IMR-90 (cell line): Measurements from ENCODE around the gene ADGRV1. TPM values are rescaled to one million over a fixed set of nuclear protein-coding genes. Genes with fewer than 3 reads are reported as not detected.

Experiments used
- ATAC-seq: fragments of 200-7000 bp; cut with Tn5 transposase; 2 replicates; pipeline ENCODE4 v1.9.1; 2020; ENCODE audit warnings: low read depth, mild to moderate bottlenecking, moderate library complexity
- BruUV-seq: library from RNA; stranded (reverse); fragments of 400-500 nt; replicated peaks from 2 replicates; lab custom pipeline; 2021; lab: Mats Ljungman, UMichigan
- CTCF ChIA-PET: fragments of 300-600 bp; formaldehyde crosslinking; extraction: SDS; loops from one replicate; lab custom pipeline; 2021; ENCODE audit warnings: antibody characterized with exemption; lab: Yijun Ruan, JAX
- POLR2A ChIA-PET: fragments of 300-600 bp; sonication (Branson Sonifier 250); formaldehyde crosslinking; loops from one replicate; lab custom pipeline; 2022; ENCODE audit warnings: antibody characterized with exemption; ENCODE audit not compliant: unreplicated experiment; lab: Charles Lee
- DNase-seq: peaks from one replicate; pipeline ENCODE4 v3.0.0; 2013
- H2AFZ ChIP-seq: replicated peaks from 2 replicates; pipeline ENCODE3; 2013; ENCODE audit warnings: low read length, mild to moderate bottlenecking; ENCODE audit not compliant: poor library complexity
- H2AK5ac ChIP-seq: 2 replicates; pipeline ENCODE4 v1.6.1; 2013; ENCODE audit warnings: low read depth, low read length, inconsistent platforms
- H2AK9ac ChIP-seq: replicated peaks from 2 replicates; pipeline ENCODE3; 2013; ENCODE audit warnings: mild to moderate bottlenecking, low read depth, low read length, moderate library complexity; ENCODE audit not compliant: poor library complexity
- H2BK120ac ChIP-seq: 2 replicates; pipeline ENCODE4 v1.6.1; 2013; ENCODE audit warnings: low read depth, low read length, inconsistent platforms
- H2BK15ac ChIP-seq: 3 replicates; pipeline ENCODE4 v1.6.1; 2013; ENCODE audit warnings: low read depth, low read length, inconsistent platforms
- H2BK20ac ChIP-seq: 2 replicates; pipeline ENCODE4 v1.6.1; 2013; ENCODE audit warnings: low read depth, mild to moderate bottlenecking, inconsistent platforms, low read length, moderate library complexity
- H2BK5ac ChIP-seq: 2 replicates; pipeline ENCODE4 v1.6.1; 2013; ENCODE audit warnings: mild to moderate bottlenecking, low read depth, low read length, inconsistent platforms; ENCODE audit not compliant: poor library complexity, severe bottlenecking
- H3K14ac ChIP-seq: replicated peaks from 2 replicates; pipeline ENCODE4 v1.6.1; 2013; ENCODE audit warnings: low read depth, low read length, inconsistent platforms
- H3K18ac ChIP-seq: 2 replicates; pipeline ENCODE4 v1.6.1; 2013; ENCODE audit warnings: low read depth, low read length, control low read depth
- H3K23ac ChIP-seq: 2 replicates; pipeline ENCODE4 v1.6.1; 2013; ENCODE audit warnings: low read depth, low read length, inconsistent platforms
- H3K27ac ChIP-seq: 2 replicates; pipeline ENCODE4 v1.5.1; 2013; ENCODE audit warnings: mild to moderate bottlenecking, control low read depth, low read length; ENCODE audit not compliant: insufficient read depth
- H3K27me3 ChIP-seq: 2 replicates; pipeline ENCODE4 v1.6.1; 2013; ENCODE audit warnings: low read length; ENCODE audit not compliant: control insufficient read depth, insufficient read depth
- H3K36me3 ChIP-seq: 2 replicates; pipeline ENCODE4 v1.6.1; 2013; ENCODE audit warnings: low read length, mixed read lengths; ENCODE audit not compliant: control insufficient read depth, insufficient read depth
- H3K4ac ChIP-seq: 2 replicates; pipeline ENCODE4 v1.6.1; 2013; ENCODE audit warnings: low read depth, low read length, inconsistent platforms
- H3K4me1 ChIP-seq: 2 replicates; pipeline ENCODE4 v1.6.1; 2013; ENCODE audit warnings: low read length, mixed read lengths; ENCODE audit not compliant: control insufficient read depth, insufficient read depth
- H3K4me2 ChIP-seq: 2 replicates; pipeline ENCODE4 v1.6.1; 2013; ENCODE audit warnings: low read depth, mild to moderate bottlenecking, control low read depth, low read length, moderate library complexity
- H3K4me3 ChIP-seq: 2 replicates; pipeline ENCODE4 v1.5.1; 2013; ENCODE audit warnings: low read depth, mild to moderate bottlenecking, control low read depth, low read length, moderate library complexity; ENCODE audit not compliant: insufficient read depth
- H3K56ac ChIP-seq: 2 replicates; pipeline ENCODE4 v1.6.1; 2013; ENCODE audit warnings: low read length, inconsistent platforms; ENCODE audit not compliant: insufficient read depth; ENCODE audit errors: extremely low read depth
- H3K79me1 ChIP-seq, 2 experiments: 2 replicates each; pipeline ENCODE4 v1.6.1; 2013; ENCODE audit warnings: low read length in 2 of 2, inconsistent platforms in 1 of 2, low read depth in 1 of 2
- H3K9ac ChIP-seq: 2 replicates; pipeline ENCODE4 v1.6.1; 2013; ENCODE audit warnings: low read depth, low read length, control low read depth
- H3K9me1 ChIP-seq: 2 replicates; pipeline ENCODE4 v1.6.1; 2013; ENCODE audit warnings: low read length, inconsistent platforms; ENCODE audit not compliant: insufficient read depth
- H3K9me3 ChIP-seq: 2 replicates; pipeline ENCODE4 v1.6.1; 2013; ENCODE audit warnings: low read length; ENCODE audit not compliant: control insufficient read depth, insufficient read depth
- H4K20me1 ChIP-seq: 2 replicates; pipeline ENCODE4 v1.6.1; 2013; ENCODE audit warnings: low read length, inconsistent platforms; ENCODE audit not compliant: insufficient read depth
- H4K5ac ChIP-seq: 2 replicates; pipeline ENCODE4 v1.6.1; 2013; ENCODE audit warnings: mild to moderate bottlenecking, low read depth, low read length, control low read depth
- H4K8ac ChIP-seq, 2 experiments: 2 replicates each; pipeline ENCODE4 v1.6.1; 2013; ENCODE audit warnings: low read depth in 2 of 2, low read length in 2 of 2, control low read depth in 1 of 2, inconsistent platforms in 1 of 2
- H4K91ac ChIP-seq: 2 replicates; pipeline ENCODE4 v1.6.1; 2013; ENCODE audit warnings: low read depth, low read length, inconsistent platforms; ENCODE audit not compliant: insufficient read depth
- CEBPB ChIP-seq: IDR thresholded peaks from 2 replicates; pipeline ENCODE4 v1.6.1; 2012; ENCODE audit warnings: low read depth, low read length, improper control_type of control experiment
- MAZ ChIP-seq: IDR thresholded peaks from 2 replicates; pipeline ENCODE4 v1.6.1; 2012; ENCODE audit warnings: low read depth, mild to moderate bottlenecking, low read length, improper control_type of control experiment, moderate library complexity, borderline replicate concordance
- WGBS, 2 experiments: methylation state at CpG; one replicate each; pipeline versions ENCODE4 v1.1.5 to v1.1.7; 2013; ENCODE audit warnings: missing lambda C conversion rate in 2 of 2; ENCODE audit not compliant: insufficient read length in 1 of 2; ENCODE audit errors: extremely low coverage in 2 of 2; 5-methylcytosine and 5-hydroxymethylcytosine counted together
- dilution Hi-C: fragments of 300-500 bp; cut with HindIII; formaldehyde crosslinking; loops from one replicate; pipeline ENCODE4 v1.14.3; 2018; ENCODE audit warnings: low sequenced_read_pairs; ENCODE audit not compliant: unreplicated experiment
- in situ Hi-C: fragments of 300-500 bp; cut with MboI; formaldehyde crosslinking; loops from 3 replicates; pipeline ENCODE4 v1.14.3; 2019; ENCODE audit warnings: low sequenced_read_pairs, inconsistent platforms, mixed read lengths
- intact Hi-C: fragments of 100-400 bp; cut with micrococcal nuclease; formaldehyde crosslinking; loops from 2 replicates; pipeline ENCODE4 v1.10.0; 2022
- polyA plus RNA-seq, 3 experiments: library from polyadenylated mRNA; depleted of rRNA; stranded (reverse); fragments of >200 nt; gene quantifications; 2 replicates each; pipeline ENCODE4 v1.2.3, GENCODE V29; 2012; ENCODE audit warnings: low replicate concordance in 1 of 3
- total RNA-seq: library from RNA; depleted of rRNA; stranded (reverse); fragments of >200 nt; gene quantifications from 2 replicates; pipeline ENCODE4 v1.2.3, GENCODE V29; 2012

Gene ADGRV1
- total and polyA plus RNA-seq, 2 of the 4 experiments (the other 2 are of a cell fraction), result under 0.01 TPM; not detected in 1

GRCh38 chr5:91018712-91019371 is 460.2 kb downstream of the ADGRV1 start:
- Histone ChIP-seq H3K4me1 (peaks cover 5% of the 10 kb centered on the region; the same call in 1 of the 2 replicates), H3K4me2 (no peak overlapping the region), H3K56ac (no peak overlapping the region), H3K9ac (no peak overlapping the region), H3K18ac (peak overlapping the region; percentile 48; the same call in 1 of the 2 replicates), H3K14ac (no peak overlapping the region), H4K5ac (no peak overlapping the region), H3K79me1 (no peaks in the 10 kb centered on the region), H3K9me1 (peaks cover 3% of the 10 kb centered on the region; the same call in 1 of the 2 replicates), H3K23ac (no peak overlapping the region), H3K27me3 (no peaks in the 10 kb centered on the region), H2BK20ac (no peak overlapping the region), H3K36me3 (no peaks in the 10 kb centered on the region), H3K9me3 (no peaks in the 10 kb centered on the region), H2AK5ac (no peak overlapping the region), H2AK9ac (no peak overlapping the region), H2BK5ac (peak overlapping the region; percentile 39), H2BK15ac (peak overlapping the region; percentile 47; the same call in 1 of the 3 replicates), H3K4ac (no peak overlapping the region), H3K4me3 (no peak overlapping the region), H4K20me1 (no peaks in the 10 kb centered on the region), H2BK120ac (no peak overlapping the region; the same call in 1 of the 2 replicates), H2AFZ (no peak overlapping the region), H4K8ac (no peak overlapping the region; a peak in 1 of 4 replicates), H4K91ac (no peak overlapping the region; the same call in 1 of the 2 replicates), H3K27ac (peak overlapping the region; percentile 8; the same call in 1 of the 2 replicates)
- POLR2A ChIA-PET, result no interaction called here
- BruUV-seq, result no TSS peak
- WGBS, 2 experiments, result 0% methylated on average over 1 of the region's 4 CpGs; no CpG with 5 or more reads in 1 of the 2 experiments
- CTCF ChIA-PET, result interaction anchor here (1.3 kb wide), 1 partner anchor 14 kb away, joined by 3 read pairs; no protein-coding TSS in a partner anchor
- no peak for TF ChIP-seq MAZ
- peak; percentile 25; the same call in 1 of the 2 replicates for TF ChIP-seq CEBPB
- ATAC-seq, result no peak
- dilution Hi-C loops, result no loop called here
- in situ Hi-C loops, result no loop called here
- intact Hi-C loops, result no loop called here
- no peak for DNase-seq
